ENCODE results near the gene SLC9C1. TPM values are rescaled to one million over a fixed set of nuclear protein-coding genes. Genes with fewer than 3 reads are reported as not detected.

Gene SLC9C1
- total RNA-seq, 1 donor from 2014 or later, result 0.42 TPM

- H3K4me3 Mint-ChIP-seq, result no peak overlapping the region
- H3K27ac Mint-ChIP-seq (ENCODE audit: unreplicated experiment), result no peak overlapping the region
- peaks cover 38% of the 10 kb centered on the region for H3K4me1 Mint-ChIP-seq
- TF ChIP-seq CTCF (conservative IDR thresholded peaks at IDR 0.05), result no peak
- no peaks in the 10 kb centered on the region for H3K9me3 Mint-ChIP-seq
- H3K36me3 Mint-ChIP-seq (ENCODE audit: low read depth), result peaks cover 5% of the 10 kb centered on the region
- DNase-seq (ENCODE audit: low read depth, low spot score), result no peak
- H3K27me3 Mint-ChIP-seq (ENCODE audit: low read depth), result no peaks in the 10 kb centered on the region
These were observed 162.9 kb downstream of the SLC9C1 start for GRCh38 chr3:112131111-112131510.

DNA sequence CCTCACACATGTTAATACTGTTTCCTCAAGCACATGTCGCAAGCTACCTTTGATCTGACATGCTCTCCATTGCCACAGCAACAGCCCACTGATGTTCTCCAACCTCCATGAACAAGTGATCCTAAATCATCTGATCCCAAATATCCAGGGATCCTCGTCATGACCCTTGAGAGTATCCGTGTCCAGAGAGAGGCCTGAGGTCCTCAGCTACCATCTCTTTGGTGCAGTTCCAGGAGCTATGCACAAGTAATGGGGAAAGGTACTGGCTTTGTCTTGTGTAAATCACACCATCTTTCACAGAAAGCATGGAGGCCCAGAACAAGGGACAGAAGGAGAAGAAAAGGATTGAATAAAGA, 163.4 kb downstream of the SLC9C1 start:
- Mint-ChIP-seq H3K27me3 (ENCODE audit: low read depth) (no peaks in the 10 kb centered on the region), H3K27ac (ENCODE audit: unreplicated experiment) (no peak overlapping the region), H3K4me3 (no peak overlapping the region), H3K9me3 (no peaks in the 10 kb centered on the region), H3K36me3 (ENCODE audit: low read depth) (peaks cover 5% of the 10 kb centered on the region), H3K4me1 (peaks cover 38% of the 10 kb centered on the region)
- no peak for DNase-seq (ENCODE audit: low read depth, low spot score)
- no peak for TF ChIP-seq CTCF (conservative IDR thresholded peaks at IDR 0.05)

DNA sequence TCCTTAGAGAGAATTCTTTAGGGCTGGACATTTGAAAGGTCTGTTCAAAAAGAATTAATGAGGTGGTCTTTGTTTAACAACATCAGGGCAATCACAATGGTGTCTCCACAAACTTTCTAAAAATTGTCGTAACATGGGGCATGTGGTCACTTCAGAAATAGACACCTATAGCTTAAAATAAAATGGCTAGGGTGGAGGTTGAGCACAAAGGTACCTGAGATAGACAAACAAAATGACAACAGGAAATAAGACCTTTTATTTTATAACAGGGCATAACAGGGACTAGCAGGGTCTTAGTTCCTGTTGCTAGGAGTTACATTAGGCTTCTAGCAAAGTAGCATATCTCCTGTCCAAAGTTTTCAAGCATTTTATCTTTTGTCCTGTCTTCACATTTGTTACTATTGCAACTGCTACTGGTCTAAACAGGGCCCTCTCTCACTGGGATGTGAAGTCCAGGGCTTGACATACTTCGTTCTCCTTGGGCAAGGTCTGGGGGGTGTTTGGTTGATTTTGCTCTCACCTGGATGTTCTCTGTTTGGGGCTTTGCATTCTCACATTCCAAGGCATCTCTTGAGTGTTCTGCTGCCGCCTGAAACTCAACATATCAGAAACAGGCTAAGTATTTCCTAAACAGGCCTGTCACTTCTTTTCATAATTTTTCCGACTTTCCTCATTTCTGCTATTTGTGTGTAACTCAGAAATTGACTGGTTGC, 163.9 kb downstream of the SLC9C1 start:
- no peak for TF ChIP-seq CTCF (conservative IDR thresholded peaks at IDR 0.05)
- Mint-ChIP-seq H3K9me3 (no peaks in the 10 kb centered on the region), H3K4me3 (no peak overlapping the region), H3K27me3 (ENCODE audit: low read depth) (no peaks in the 10 kb centered on the region), H3K4me1 (peaks cover 41% of the 10 kb centered on the region), H3K36me3 (ENCODE audit: low read depth) (peaks cover 5% of the 10 kb centered on the region), H3K27ac (ENCODE audit: unreplicated experiment) (peak overlapping the region; percentile 37)
- no peak for DNase-seq (ENCODE audit: low read depth, low spot score)

DNA sequence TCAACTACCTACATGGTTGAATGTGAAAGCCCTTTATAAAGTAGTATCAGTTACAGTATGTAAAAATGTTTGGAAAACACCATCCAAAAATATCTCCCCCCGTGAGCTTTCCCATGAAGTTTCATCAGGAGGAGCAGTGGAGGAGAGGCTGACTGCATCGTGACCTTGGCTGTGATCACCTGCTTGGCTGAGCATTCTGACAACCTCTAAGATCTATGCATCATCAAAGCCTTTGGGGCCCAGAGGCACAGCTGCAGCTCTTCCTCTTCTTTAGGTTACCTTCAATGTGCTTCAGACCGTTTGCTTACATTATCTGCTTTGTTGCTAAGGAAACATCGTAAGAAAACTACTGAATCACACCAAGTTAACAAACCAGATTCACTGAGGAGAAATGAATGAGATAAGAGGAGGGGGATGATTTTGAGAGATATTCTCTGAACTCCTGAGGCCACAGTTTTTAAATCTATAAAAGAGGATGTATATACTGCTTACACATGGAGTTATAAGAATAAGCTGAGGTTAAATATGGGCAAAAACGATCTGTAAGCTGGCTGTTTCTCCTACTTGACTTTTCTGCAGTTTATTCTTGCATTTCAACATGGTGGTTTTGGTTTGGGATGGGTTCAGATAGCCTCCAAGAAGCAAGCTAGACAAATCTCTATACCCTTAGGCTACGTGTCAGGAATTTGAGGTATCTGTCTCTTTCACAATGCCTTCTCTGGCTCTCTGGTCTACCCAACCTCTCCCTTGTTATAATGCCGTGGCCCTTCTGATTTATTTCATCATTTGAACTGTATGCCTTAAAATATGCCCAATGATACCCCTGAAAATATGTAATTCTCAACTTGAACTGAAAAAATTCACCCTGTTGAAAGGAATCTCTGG, 164.9 kb downstream of the SLC9C1 start:
- H3K4me3 Mint-ChIP-seq, result no peak overlapping the region
- no peaks in the 10 kb centered on the region for H3K27me3 Mint-ChIP-seq (ENCODE audit: low read depth)
- H3K4me1 Mint-ChIP-seq, result peaks cover 47% of the 10 kb centered on the region
- peaks cover 5% of the 10 kb centered on the region for H3K36me3 Mint-ChIP-seq (ENCODE audit: low read depth)
- DNase-seq (ENCODE audit: low read depth, low spot score), result no peak
- no peak for TF ChIP-seq CTCF (conservative IDR thresholded peaks at IDR 0.05)
- no peaks in the 10 kb centered on the region for H3K9me3 Mint-ChIP-seq
- H3K27ac Mint-ChIP-seq (ENCODE audit: unreplicated experiment), result no peak overlapping the region

DNA sequence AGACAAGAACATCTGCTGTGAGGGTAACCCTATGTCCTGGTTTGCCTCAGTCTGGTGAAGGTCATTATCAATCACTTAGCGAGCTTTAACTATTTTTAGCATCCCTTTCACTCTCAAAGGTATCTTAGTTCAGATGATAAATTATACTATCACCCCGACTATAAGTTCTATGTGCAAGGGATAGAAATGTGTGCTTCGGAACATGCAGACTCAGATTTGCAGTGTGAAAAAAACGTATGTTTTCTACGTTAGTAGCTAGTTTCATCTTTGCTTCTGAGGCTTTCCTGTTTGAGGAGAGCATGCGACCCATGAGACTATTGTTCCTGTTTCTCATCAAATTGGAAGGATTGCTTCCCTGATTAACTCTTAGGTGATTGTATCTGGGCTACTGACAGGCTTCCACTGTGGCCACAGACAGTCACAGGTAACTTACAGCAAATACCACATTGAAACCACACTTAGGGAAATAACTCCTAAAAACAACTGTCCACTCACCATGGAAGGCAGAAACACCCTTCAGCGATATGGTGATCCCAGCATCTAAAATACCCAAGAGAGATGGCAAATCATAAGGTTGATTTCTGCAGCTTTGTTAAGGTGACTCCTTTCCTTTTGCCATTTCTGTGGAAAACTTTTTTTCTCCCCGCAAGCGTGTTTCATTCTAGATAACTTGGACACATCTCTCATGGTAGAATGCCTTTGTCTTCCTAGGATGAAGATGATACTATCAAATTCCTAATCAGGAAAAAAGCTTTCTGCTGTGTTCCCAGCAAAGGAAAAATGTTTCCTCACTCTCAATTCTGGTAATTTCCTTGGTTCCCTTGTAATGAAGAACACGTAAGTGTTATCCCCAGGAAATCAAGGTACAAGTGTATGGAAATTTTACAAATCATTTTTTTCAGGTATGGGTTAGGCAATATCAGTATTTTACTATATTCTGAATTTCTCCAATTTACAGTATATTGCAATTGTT, 166.2 kb downstream of the SLC9C1 start:
- H3K9me3 Mint-ChIP-seq, result peaks cover under 1% of the 10 kb centered on the region
- no peak for DNase-seq (ENCODE audit: low read depth, low spot score)
- no peak for TF ChIP-seq CTCF (conservative IDR thresholded peaks at IDR 0.05)
- no peak overlapping the region for H3K27ac Mint-ChIP-seq (ENCODE audit: unreplicated experiment)
- peaks cover 47% of the 10 kb centered on the region for H3K4me1 Mint-ChIP-seq
- peaks cover 6% of the 10 kb centered on the region for H3K36me3 Mint-ChIP-seq (ENCODE audit: low read depth)
- H3K4me3 Mint-ChIP-seq, result no peak overlapping the region
- no peaks in the 10 kb centered on the region for H3K27me3 Mint-ChIP-seq (ENCODE audit: low read depth)

Data from neural crest cell (in vitro differentiated cells).